ENCODE data around the gene SOST. TPM values are rescaled to one million over a fixed set of nuclear protein-coding genes. Genes with fewer than 3 reads are reported as not detected.

Gene SOST
- total RNA-seq, 1 experiment from 2014 or later: not detected

DNA sequence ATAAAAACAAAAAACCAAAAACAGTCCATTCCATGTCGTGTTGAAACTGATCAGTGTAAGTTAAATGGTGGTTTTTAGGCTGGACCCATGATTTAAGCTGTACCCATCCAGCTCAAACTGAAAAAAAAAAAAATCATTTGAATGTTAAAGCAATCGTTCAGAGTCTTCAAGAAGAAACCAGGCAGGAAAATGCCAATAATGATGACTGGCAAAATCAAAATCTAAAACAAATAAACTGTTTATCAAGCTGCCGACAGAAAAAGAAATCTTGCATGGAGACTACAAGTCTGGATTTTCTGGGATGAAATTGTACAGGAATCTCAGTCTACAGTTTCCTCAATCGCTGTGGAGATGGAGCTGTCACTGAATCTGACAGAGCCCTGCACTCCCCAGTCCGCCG lies 40.7 kb downstream of the SOST start:
- TF ChIP-seq, protein P1, sequence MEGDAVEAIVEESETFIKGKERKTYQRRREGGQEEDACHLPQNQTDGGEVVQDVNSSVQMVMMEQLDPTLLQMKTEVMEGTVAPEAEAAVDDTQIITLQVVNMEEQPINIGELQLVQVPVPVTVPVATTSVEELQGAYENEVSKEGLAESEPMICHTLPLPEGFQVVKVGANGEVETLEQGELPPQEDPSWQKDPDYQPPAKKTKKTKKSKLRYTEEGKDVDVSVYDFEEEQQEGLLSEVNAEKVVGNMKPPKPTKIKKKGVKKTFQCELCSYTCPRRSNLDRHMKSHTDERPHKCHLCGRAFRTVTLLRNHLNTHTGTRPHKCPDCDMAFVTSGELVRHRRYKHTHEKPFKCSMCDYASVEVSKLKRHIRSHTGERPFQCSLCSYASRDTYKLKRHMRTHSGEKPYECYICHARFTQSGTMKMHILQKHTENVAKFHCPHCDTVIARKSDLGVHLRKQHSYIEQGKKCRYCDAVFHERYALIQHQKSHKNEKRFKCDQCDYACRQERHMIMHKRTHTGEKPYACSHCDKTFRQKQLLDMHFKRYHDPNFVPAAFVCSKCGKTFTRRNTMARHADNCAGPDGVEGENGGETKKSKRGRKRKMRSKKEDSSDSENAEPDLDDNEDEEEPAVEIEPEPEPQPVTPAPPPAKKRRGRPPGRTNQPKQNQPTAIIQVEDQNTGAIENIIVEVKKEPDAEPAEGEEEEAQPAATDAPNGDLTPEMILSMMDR (IDR thresholded peaks at IDR 0.05; ENCODE audit: unreplicated experiment): no peak
- H3K9me3 Mint-ChIP-seq (ENCODE audit: unreplicated experiment): no peaks in the 10 kb centered on the region
- peaks cover 24% of the 10 kb centered on the region for H3K27me3 Mint-ChIP-seq (ENCODE audit: insufficient read depth, unreplicated experiment)
- CTCF ChIA-PET: interaction anchor here (0.6 to 1.1 kb wide), 3 partner anchors 17 to 48 kb away, joined by 4 read pairs; no protein-coding TSS in a partner anchor
- DNase-seq (ENCODE audit: unreplicated experiment): no peak
- no peak overlapping the region for H3K27ac Mint-ChIP-seq (ENCODE audit: low read depth, unreplicated experiment)
- POLR2A ChIA-PET: no interaction called here
- no TSS peak for BruUV-seq (replicated peaks)
- no peak overlapping the region for H3K4me3 Mint-ChIP-seq (ENCODE audit: unreplicated experiment)
- no peaks in the 10 kb centered on the region for H3K36me3 Mint-ChIP-seq (ENCODE audit: insufficient read depth, unreplicated experiment)
- intact Hi-C loops (cut with micrococcal nuclease): no loop called here
- peaks cover 15% of the 10 kb centered on the region for H3K4me1 Mint-ChIP-seq (ENCODE audit: insufficient read depth, unreplicated experiment)

DNA sequence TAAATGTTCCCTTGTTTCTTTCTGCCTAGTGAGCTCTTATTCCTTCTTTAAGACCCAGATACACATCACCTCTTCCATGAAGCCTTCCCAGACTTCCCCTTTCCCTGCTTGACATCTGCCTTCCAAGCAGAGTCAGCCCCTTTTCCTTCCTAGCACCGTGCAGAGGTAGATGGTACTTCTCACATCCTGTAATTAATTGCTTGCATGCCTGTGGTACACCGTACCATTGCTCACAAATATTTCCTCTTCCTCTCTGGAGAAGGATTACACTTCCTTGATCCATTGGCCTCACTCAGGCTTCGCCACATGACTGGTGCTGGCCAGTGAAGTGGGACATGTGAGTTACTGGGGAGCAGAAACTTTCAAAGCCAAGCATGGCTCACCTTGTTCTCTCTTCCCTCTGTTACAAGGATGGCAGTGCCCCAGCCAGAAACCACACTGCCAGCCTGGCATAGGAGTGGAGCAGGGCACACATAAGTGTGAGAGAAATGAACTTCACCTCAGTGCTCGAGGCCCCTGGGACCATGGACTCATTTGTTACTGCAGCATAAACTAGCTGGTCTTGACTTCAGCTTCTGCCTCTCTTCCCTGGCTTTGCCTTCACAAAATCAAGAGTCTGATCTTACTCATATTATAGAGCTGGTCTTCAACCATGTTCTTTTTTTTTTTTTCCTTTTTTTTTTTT lies 44.0 kb downstream of the SOST start:
- no peaks in the 10 kb centered on the region for H3K9me3 Mint-ChIP-seq (ENCODE audit: unreplicated experiment)
- no peaks in the 10 kb centered on the region for H3K36me3 Mint-ChIP-seq (ENCODE audit: insufficient read depth, unreplicated experiment)
- no peak overlapping the region for H3K27ac Mint-ChIP-seq (ENCODE audit: low read depth, unreplicated experiment)
- H3K27me3 Mint-ChIP-seq (ENCODE audit: insufficient read depth, unreplicated experiment): peaks cover 16% of the 10 kb centered on the region
- H3K4me1 Mint-ChIP-seq (ENCODE audit: insufficient read depth, unreplicated experiment): peaks cover 8% of the 10 kb centered on the region
- peak overlapping the region; percentile 58 for H3K4me3 Mint-ChIP-seq (ENCODE audit: unreplicated experiment)
- intact Hi-C loops (cut with micrococcal nuclease): no loop called here
- POLR2A ChIA-PET: interaction anchor here (1.0 kb wide), 1 partner anchor 44 kb away, joined by 3 read pairs; the partner anchor contains the start of gene SOST
- CTCF ChIA-PET: interaction anchor here (0.6 to 1.4 kb wide), 5 partner anchors 10 to 1031 kb away, joined by 3 to 6 read pairs (median 4); no protein-coding TSS in a partner anchor
- no TSS peak for BruUV-seq (replicated peaks)
- no peak for DNase-seq (ENCODE audit: unreplicated experiment)
- TF ChIP-seq, protein P1 (IDR thresholded peaks at IDR 0.05; ENCODE audit: unreplicated experiment): no peak

DNA sequence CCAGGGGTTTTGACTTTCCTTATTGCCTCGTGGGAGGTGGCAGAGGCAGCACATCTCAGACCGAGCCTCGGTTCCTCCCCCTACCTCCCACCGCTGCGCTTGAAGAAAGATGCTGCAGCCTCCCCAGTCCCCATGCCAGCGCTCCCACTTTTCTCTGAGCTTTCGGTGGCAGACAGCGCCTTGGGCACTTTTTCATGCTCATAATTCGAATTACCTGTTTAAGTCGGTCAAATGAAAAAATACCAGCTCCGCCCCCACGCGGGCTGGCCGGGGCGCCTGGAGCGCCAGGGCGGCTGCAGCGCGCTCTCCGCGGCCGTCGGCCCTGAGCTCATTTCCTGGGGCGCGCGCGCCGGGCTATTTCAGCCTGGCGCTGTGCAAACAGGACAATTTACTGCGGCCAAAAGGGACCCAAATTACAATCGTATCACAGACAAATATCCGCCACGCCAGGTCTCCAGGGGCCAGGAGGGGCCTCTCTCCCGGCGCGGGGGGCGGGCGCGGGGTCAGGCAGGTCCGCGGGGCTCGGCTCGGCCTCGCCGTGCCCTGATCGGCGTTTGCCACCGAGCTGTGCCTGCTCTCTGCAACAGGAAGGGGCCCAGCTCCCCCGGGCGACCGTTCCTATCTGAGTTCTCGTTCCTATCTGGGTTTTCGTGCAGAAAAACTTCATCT lies 45.0 kb downstream of the SOST start:
- Mint-ChIP-seq H3K4me1 (ENCODE audit: insufficient read depth, unreplicated experiment) (peaks cover 8% of the 10 kb centered on the region), H3K27me3 (ENCODE audit: insufficient read depth, unreplicated experiment) (peaks cover 11% of the 10 kb centered on the region), H3K27ac (ENCODE audit: low read depth, unreplicated experiment) (no peak overlapping the region), H3K4me3 (ENCODE audit: unreplicated experiment) (peak overlapping the region; percentile 58), H3K36me3 (ENCODE audit: insufficient read depth, unreplicated experiment) (no peaks in the 10 kb centered on the region), H3K9me3 (ENCODE audit: unreplicated experiment) (no peaks in the 10 kb centered on the region)
- ChIA-PET CTCF (interaction anchor here (0.6 to 1.4 kb wide), 3 partner anchors 11 to 52 kb away, joined by 3 to 4 read pairs (median 4); no protein-coding TSS in a partner anchor), POLR2A (interaction anchor here (1.0 kb wide), 1 partner anchor 45 kb away, joined by 3 read pairs; the partner anchor contains the start of gene SOST)
- TF ChIP-seq, protein P1 (IDR thresholded peaks at IDR 0.05; ENCODE audit: unreplicated experiment): no peak
- no peak for DNase-seq (ENCODE audit: unreplicated experiment)
- intact Hi-C loops (cut with micrococcal nuclease): no loop called here
- BruUV-seq (replicated peaks): no TSS peak

DNA sequence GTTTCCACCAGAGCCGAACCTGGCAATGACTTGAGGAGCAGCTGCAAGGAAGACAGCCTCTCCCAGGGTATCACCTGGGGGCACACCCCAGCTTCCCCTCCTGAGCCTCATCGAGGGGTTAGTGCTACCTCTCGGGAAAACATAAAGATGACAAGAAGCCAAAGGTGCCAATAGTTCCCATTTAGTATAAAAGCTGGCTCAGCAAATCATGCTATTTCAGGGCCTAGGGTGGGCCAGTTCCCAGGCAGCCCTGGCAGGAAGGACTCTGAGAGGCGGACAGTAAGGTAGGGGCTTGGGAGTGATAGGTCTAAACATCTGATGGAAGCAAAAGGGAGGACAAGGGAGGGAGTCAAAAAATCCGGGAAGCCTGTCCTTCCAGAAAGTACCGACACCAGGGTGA lies 46.2 kb downstream of the SOST start:
- no peak for DNase-seq (ENCODE audit: unreplicated experiment)
- Mint-ChIP-seq H3K4me1 (ENCODE audit: insufficient read depth, unreplicated experiment) (peaks cover 8% of the 10 kb centered on the region), H3K4me3 (ENCODE audit: unreplicated experiment) (no peak overlapping the region), H3K9me3 (ENCODE audit: unreplicated experiment) (no peaks in the 10 kb centered on the region), H3K36me3 (ENCODE audit: insufficient read depth, unreplicated experiment) (no peaks in the 10 kb centered on the region), H3K27me3 (ENCODE audit: insufficient read depth, unreplicated experiment) (peaks cover 11% of the 10 kb centered on the region), H3K27ac (ENCODE audit: low read depth, unreplicated experiment) (no peak overlapping the region)
- intact Hi-C loops (cut with micrococcal nuclease): no loop called here
- TF ChIP-seq, protein P1 (IDR thresholded peaks at IDR 0.05; ENCODE audit: unreplicated experiment): no peak
- CTCF ChIA-PET: no interaction called here
- BruUV-seq (replicated peaks): no TSS peak
- POLR2A ChIA-PET: no interaction called here

All from MCF 10A (cell line).